IPS-15b (cell line): ENCODE measurements around the gene PCDHGA5.

Experiments
- H3K27me3 ChIP-seq: one replicate; pipeline ENCODE4 v1.6.1; 2013; ENCODE audit warnings: low read length; ENCODE audit not compliant: control insufficient read depth, insufficient read depth
- H3K36me3 ChIP-seq: one replicate; pipeline ENCODE4 v1.6.1; 2013; ENCODE audit warnings: low read length; ENCODE audit not compliant: control insufficient read depth, insufficient read depth
- H3K4me1 ChIP-seq: one replicate; pipeline ENCODE4 v1.6.1; 2013; ENCODE audit warnings: mild to moderate bottlenecking, low read length; ENCODE audit not compliant: control insufficient read depth, insufficient read depth
- H3K4me3 ChIP-seq: one replicate; pipeline ENCODE4 v1.5.1; 2013; ENCODE audit warnings: low read depth, low read length
- H3K9ac ChIP-seq: one replicate; pipeline ENCODE4 v1.6.1; 2013; ENCODE audit warnings: low read depth, mild to moderate bottlenecking, low read length
- H3K9me3 ChIP-seq: one replicate; pipeline ENCODE4 v1.6.1; 2013; ENCODE audit warnings: mild to moderate bottlenecking, low read length; ENCODE audit not compliant: control insufficient read depth, insufficient read depth

Gene PCDHGA5

GRCh38 chr5:141356133-141356532 lies 7.8 kb upstream of the PCDHGA5 start:
- H3K27me3 ChIP-seq = no peaks in the 10 kb centered on the region
- no peaks in the 10 kb centered on the region for H3K4me1 ChIP-seq
- no peak overlapping the region for H3K4me3 ChIP-seq
- no peak overlapping the region for H3K9ac ChIP-seq
- no peaks in the 10 kb centered on the region for H3K36me3 ChIP-seq
- H3K9me3 ChIP-seq = peaks cover 3% of the 10 kb centered on the region

- H3K36me3 ChIP-seq = no peaks in the 10 kb centered on the region
- H3K9ac ChIP-seq = no peak overlapping the region
- H3K27me3 ChIP-seq = no peaks in the 10 kb centered on the region
- peaks cover 3% of the 10 kb centered on the region for H3K9me3 ChIP-seq
- H3K4me3 ChIP-seq = no peak overlapping the region
- H3K4me1 ChIP-seq = no peaks in the 10 kb centered on the region
Observed at GRCh38 chr5:141356950-141357349, 7.0 kb upstream of the PCDHGA5 start.

GRCh38 chr5:141359790-141360426 lies 4.1 kb upstream of the PCDHGA5 start, which contains the start of gene PCDHGB2:
PCDHGB2 (plus strand) TSS chr5:141359994; CDS start chr5:141360136, 142 bp downstream.
- Histone ChIP-seq H3K9me3 (peaks cover 7% of the 10 kb centered on the region), H3K4me3 (peak within 1 kb of the TSS; percentile 37), H3K27me3 (no peaks in the 10 kb centered on the region), H3K9ac (no peak within 1 kb of the TSS), H3K4me1 (no peaks in the 10 kb centered on the region), H3K36me3 (no peaks in the 10 kb centered on the region)

- Histone ChIP-seq H3K9me3 (peaks cover 8% of the 10 kb centered on the region), H3K27me3 (no peaks in the 10 kb centered on the region), H3K4me1 (no peaks in the 10 kb centered on the region), H3K4me3 (no peak overlapping the region), H3K9ac (no peak overlapping the region), H3K36me3 (no peaks in the 10 kb centered on the region)
Observed at GRCh38 chr5:141360685-141361084, 3.3 kb upstream of the PCDHGA5 start.

- Histone ChIP-seq H3K9me3 (peaks cover 10% of the 10 kb centered on the region), H3K4me3 (no peak overlapping the region), H3K9ac (no peak overlapping the region), H3K36me3 (no peaks in the 10 kb centered on the region), H3K4me1 (no peaks in the 10 kb centered on the region), H3K27me3 (no peaks in the 10 kb centered on the region)
Observed at GRCh38 chr5:141362719-141363118, 1.2 kb upstream of the PCDHGA5 start.

- no peak overlapping the region for H3K9ac ChIP-seq
- peaks cover 10% of the 10 kb centered on the region for H3K9me3 ChIP-seq
- H3K4me1 ChIP-seq = no peaks in the 10 kb centered on the region
- H3K36me3 ChIP-seq = no peaks in the 10 kb centered on the region
- no peak overlapping the region for H3K4me3 ChIP-seq
- H3K27me3 ChIP-seq = no peaks in the 10 kb centered on the region
Observed at GRCh38 chr5:141366016-141366896, 2.3 kb downstream of the PCDHGA5 start.

GRCh38 chr5:141369994-141370848 lies 6.3 kb downstream of the PCDHGA5 start, which contains the start of gene PCDHGB3:
PCDHGB3 (plus strand) TSS chr5:141370242; CDS start chr5:141370395, 153 bp downstream.
- Histone ChIP-seq H3K4me1 (no peaks in the 10 kb centered on the region), H3K36me3 (no peaks in the 10 kb centered on the region), H3K27me3 (no peaks in the 10 kb centered on the region), H3K4me3 (peak within 1 kb of the TSS; percentile 30), H3K9ac (no peak within 1 kb of the TSS), H3K9me3 (peaks cover 6% of the 10 kb centered on the region)

GRCh38 chr5:141371572-141372475 lies 7.9 kb downstream of the PCDHGA5 start:
- Histone ChIP-seq H3K4me1 (no peaks in the 10 kb centered on the region), H3K9ac (no peak overlapping the region), H3K27me3 (no peaks in the 10 kb centered on the region), H3K36me3 (peaks cover 3% of the 10 kb centered on the region), H3K4me3 (no peak overlapping the region), H3K9me3 (no peaks in the 10 kb centered on the region)

GRCh38 chr5:141373673-141374317 lies 9.8 kb downstream of the PCDHGA5 start, which contains the start of gene PCDHGA6:
PCDHGA6 (plus strand) TSS chr5:141373891; CDS start chr5:141374084, 193 bp downstream.
- Histone ChIP-seq H3K9ac (no peak within 1 kb of the TSS), H3K9me3 (no peaks in the 10 kb centered on the region), H3K36me3 (peaks cover 3% of the 10 kb centered on the region), H3K4me1 (no peaks in the 10 kb centered on the region), H3K27me3 (no peaks in the 10 kb centered on the region), H3K4me3 (no peak within 1 kb of the TSS)

- Histone ChIP-seq H3K36me3 (peaks cover 3% of the 10 kb centered on the region), H3K9me3 (no peaks in the 10 kb centered on the region), H3K4me3 (no peak overlapping the region), H3K9ac (no peak overlapping the region), H3K4me1 (no peaks in the 10 kb centered on the region), H3K27me3 (no peaks in the 10 kb centered on the region)
Observed at GRCh38 chr5:141374627-141375026, 10.7 kb downstream of the PCDHGA5 start.
